ENCODE data around the gene TMEM81. TPM values are rescaled to one million over a fixed set of nuclear protein-coding genes. Genes with fewer than 3 reads are reported as not detected.

Gene TMEM81
- 2.6 and 3.1 TPM in 2 replicates for total RNA-seq

- intact Hi-C loops (cut with micrococcal nuclease), result no loop called here
Measured at GRCh38 chr1:205084360-205084759, at the start of gene TMEM81. Gene TMEM81, minus strand, starts transcription at chr1:205084460. Its CDS starts 140 bp downstream, at chr1:205084320.

GRCh38 chr1:205133287-205133686, 49.0 kb upstream of the TMEM81 start:
- intact Hi-C loops (cut with micrococcal nuclease), result no loop called here

GRCh38 chr1:205129447-205130029, 45.3 kb upstream of the TMEM81 start:
- intact Hi-C loops (cut with micrococcal nuclease), result loop anchor here (10.0 kb wide), 1 partner anchor 645 kb away; the partner anchor contains the start of gene RAB29

- intact Hi-C loops (cut with micrococcal nuclease), result loop anchor here (10.0 kb wide), 1 partner anchor 647 kb away; the partner anchor contains the start of gene RAB29
Measured at GRCh38 chr1:205128050-205128449, 43.8 kb upstream of the TMEM81 start.

GRCh38 chr1:205127646-205128045, 43.4 kb upstream of the TMEM81 start:
- intact Hi-C loops (cut with micrococcal nuclease), result loop anchor here (10.0 kb wide), 1 partner anchor 647 kb away; the partner anchor contains the start of gene RAB29

- intact Hi-C loops (cut with micrococcal nuclease), result loop anchor here (5.0 to 10.0 kb wide), 2 partner anchors 617 to 650 kb away; partner anchors contain the start of gene RAB29
Measured at GRCh38 chr1:205124726-205125125, 40.5 kb upstream of the TMEM81 start.

GRCh38 chr1:205122489-205122882, 38.2 kb upstream of the TMEM81 start:
- intact Hi-C loops (cut with micrococcal nuclease), result loop anchor here (1.0 to 10.0 kb wide), 14 partner anchors 19 to 1326 kb away; partner anchors contain the start of genes DSTYK, NUAK2, PPP1R15B and RAB29

GRCh38 chr1:205121660-205122488, 37.6 kb upstream of the TMEM81 start, which contains the start of gene RBBP5:
Gene RBBP5, minus strand, starts transcription at chr1:205121978. Its CDS starts 105 bp downstream, at chr1:205121873.
- intact Hi-C loops (cut with micrococcal nuclease), result loop anchor here (1.0 to 10.0 kb wide), 15 partner anchors 19 to 1325 kb away; partner anchors contain the start of genes DSTYK, NUAK2, PPP1R15B and RAB29

GRCh38 chr1:205118752-205119151, 34.5 kb upstream of the TMEM81 start:
- intact Hi-C loops (cut with micrococcal nuclease), result no loop called here

- intact Hi-C loops (cut with micrococcal nuclease), result no loop called here
Measured at GRCh38 chr1:205111354-205111753, 27.1 kb upstream of the TMEM81 start.

- intact Hi-C loops (cut with micrococcal nuclease), result no loop called here
Measured at GRCh38 chr1:205109711-205110110, 25.5 kb upstream of the TMEM81 start.

GRCh38 chr1:205109269-205109668, 25.0 kb upstream of the TMEM81 start:
- intact Hi-C loops (cut with micrococcal nuclease), result no loop called here

GRCh38 chr1:205108464-205108863, 24.2 kb upstream of the TMEM81 start:
- intact Hi-C loops (cut with micrococcal nuclease), result no loop called here

GRCh38 chr1:205107327-205107726, 23.1 kb upstream of the TMEM81 start:
- intact Hi-C loops (cut with micrococcal nuclease), result no loop called here

GRCh38 chr1:205102404-205102803, 18.1 kb upstream of the TMEM81 start:
- intact Hi-C loops (cut with micrococcal nuclease), result no loop called here

GRCh38 chr1:205098242-205098641, 14.0 kb upstream of the TMEM81 start:
- intact Hi-C loops (cut with micrococcal nuclease), result no loop called here

GRCh38 chr1:205095422-205095821, 11.2 kb upstream of the TMEM81 start:
- intact Hi-C loops (cut with micrococcal nuclease), result no loop called here

GRCh38 chr1:205091043-205091740, 6.9 kb upstream of the TMEM81 start:
- intact Hi-C loops (cut with micrococcal nuclease), result no loop called here

GRCh38 chr1:205088341-205088740, 4.1 kb upstream of the TMEM81 start:
- intact Hi-C loops (cut with micrococcal nuclease), result no loop called here

- intact Hi-C loops (cut with micrococcal nuclease), result no loop called here
Measured at GRCh38 chr1:205082431-205082830, 1.8 kb downstream of the TMEM81 start.

GRCh38 chr1:205077934-205078311, 6.3 kb downstream of the TMEM81 start:
- intact Hi-C loops (cut with micrococcal nuclease), result no loop called here

All from T-helper 1 cell treated with Interleukin-12 subunit alpha and Interleukin-12 subunit beta and Interleukin-4 antibody, amounts not matched to agents 30 ng/mL and 1 ng/mL, for 36 hours (primary cell).